ENCODE measurements around the gene RNASEH1. TPM values are rescaled to one million over a fixed set of nuclear protein-coding genes. Genes with fewer than 3 reads are reported as not detected.

Gene RNASEH1
- total RNA-seq, 1 experiment from 2014 or later, result 38.2 TPM

DNA sequence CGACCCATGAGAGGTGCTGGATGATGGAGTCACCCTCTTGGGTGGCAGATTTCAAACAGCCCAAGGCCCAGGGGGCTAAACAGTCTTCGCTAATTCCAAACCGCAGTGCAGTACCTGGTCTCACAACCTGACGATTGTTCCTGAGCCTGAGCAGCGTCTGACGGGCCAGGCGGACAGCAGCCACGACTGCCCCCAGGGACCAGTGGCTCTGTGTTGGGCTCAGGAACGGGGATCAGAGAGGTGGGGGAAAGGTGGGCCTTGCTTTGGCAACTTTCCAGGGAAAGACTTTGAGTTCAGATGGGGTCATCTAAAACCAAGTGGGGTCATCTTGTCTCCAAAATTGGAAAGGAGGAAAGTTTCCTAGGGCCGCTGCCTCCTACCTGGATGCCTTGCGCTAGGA lies 37.3 kb upstream of the RNASEH1 start:
- intact Hi-C loops (cut with micrococcal nuclease), result no loop called here
- RAD21 ChIA-PET (ENCODE audit: low non-redundant PET in 1 of 2, low total read pairs in 2 of 2, uncharacterized antibody in 2 of 2, unreplicated experiment in 2 of 2), result no interaction called here

DNA sequence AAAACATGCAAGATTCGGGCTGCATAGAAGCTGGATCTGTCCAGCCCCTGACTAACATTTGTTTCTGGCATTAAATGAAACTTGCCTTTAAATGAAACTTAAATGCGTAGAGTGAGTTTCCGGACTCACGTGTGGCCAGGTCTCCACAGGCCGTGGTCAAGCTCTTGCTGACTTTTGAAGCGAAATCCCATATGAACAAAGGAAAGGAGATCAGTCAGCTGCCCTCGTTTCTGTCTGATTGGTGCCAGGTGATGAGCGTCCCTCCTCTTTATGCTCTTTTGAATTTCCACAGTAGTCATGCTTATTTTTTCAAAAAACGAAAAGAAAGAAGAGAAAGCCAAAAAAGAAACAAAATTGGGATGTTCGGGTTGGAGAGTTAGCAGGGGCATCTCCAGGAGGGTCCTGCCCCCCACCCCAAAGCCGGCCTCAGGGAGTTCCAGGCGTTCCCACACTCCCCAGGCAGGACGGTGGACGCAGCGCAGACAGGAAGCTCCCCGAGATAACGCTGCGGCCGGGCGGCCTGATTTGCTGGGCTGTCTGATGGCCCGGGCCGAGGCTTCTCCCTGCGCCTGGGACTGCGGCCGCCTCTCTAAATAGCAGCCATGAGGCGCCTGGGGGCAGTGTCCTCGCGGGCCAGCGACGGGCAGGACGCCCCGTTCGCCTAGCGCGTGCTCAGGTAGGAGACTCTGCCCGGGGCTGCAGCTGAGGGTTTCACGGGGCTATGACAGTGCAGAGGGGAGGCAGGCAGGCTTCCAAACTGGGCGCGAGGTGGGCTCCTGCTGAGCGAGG lies 36.6 kb upstream of the RNASEH1 start, which contains the start of gene COLEC11:
Gene COLEC11, plus strand, starts transcription at position 620 of the 789 bp plus-strand sequence. CDS start 9,229 bp downstream, outside the sequence.
- no TSS peak for BruUV-seq (replicated peaks)
- Histone ChIP-seq H3K9me2 (ENCODE audit: insufficient read depth) (no peaks in the 10 kb centered on the region), H3K9ac (ENCODE audit: low read length) (no peak within 1 kb of the TSS), H3K4me3 (replicated peaks in 1 of 2; ENCODE audit: low read depth in 1 of 2, low read length in 2 of 2) (no peak within 1 kb of the TSS), H3K4me2 (ENCODE audit: low read length) (no peak within 1 kb of the TSS), H4K20me1 (ENCODE audit: insufficient read depth) (no peaks in the 10 kb centered on the region), H3K27ac (ENCODE audit: low read depth, low read length) (no peak within 1 kb of the TSS), H2AFZ (ENCODE audit: low read depth, low read length, poor library complexity, severe bottlenecking) (no peak within 1 kb of the TSS), H3K36me3 (ENCODE audit: control insufficient read depth in 1 of 2, insufficient read depth in 2 of 2, low read length in 2 of 2) (no peaks in the 10 kb centered on the region), H3K9me3 (ENCODE audit: control insufficient read depth in 1 of 2, insufficient read depth in 1 of 2, low read depth in 1 of 2, low read length in 2 of 2) (no peaks in the 10 kb centered on the region), H3K4me1 (ENCODE audit: control insufficient read depth in 1 of 2, insufficient read depth in 2 of 2, low read length in 2 of 2) (no peaks in the 10 kb centered on the region), H3K79me2 (ENCODE audit: insufficient read depth, low read length) (no peaks in the 10 kb centered on the region), H3K27me3 (ENCODE audit: insufficient read depth, low read length) (no peaks in the 10 kb centered on the region)
- ATAC-seq (0 out of 2 replicates have a peak, but pooled peaks have one; percentile 17), DNase-seq (ENCODE audit: low read depth, low spot score) (no peak)
- ChIA-PET RAD21 (ENCODE audit: low non-redundant PET in 1 of 2, low total read pairs in 2 of 2, uncharacterized antibody in 2 of 2, unreplicated experiment in 2 of 2) (no interaction called here), CTCF (no interaction called here), POLR2A (no interaction called here)
- TF ChIP-seq SRF (IDR thresholded peaks at IDR 0.05; ENCODE audit: low read depth) (no peak), YY1 (IDR thresholded peaks at IDR 0.05; ENCODE audit: extremely low read depth, insufficient replicate concordance, low read depth, low read length) (no peak), ZFX (IDR thresholded peaks at IDR 0.05) (no peak), SIN3A (IDR thresholded peaks at IDR 0.05; ENCODE audit: low read depth) (no peak)
- TF ChIP-seq, protein P1, sequence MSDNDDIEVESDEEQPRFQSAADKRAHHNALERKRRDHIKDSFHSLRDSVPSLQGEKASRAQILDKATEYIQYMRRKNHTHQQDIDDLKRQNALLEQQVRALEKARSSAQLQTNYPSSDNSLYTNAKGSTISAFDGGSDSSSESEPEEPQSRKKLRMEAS (IDR thresholded peaks at IDR 0.05), result no peak
- intact Hi-C loops (cut with micrococcal nuclease), result no loop called here

More for the DNA sequence above, 37.3 kb upstream of the RNASEH1 start:
- no peak overlapping the region for H2AFZ ChIP-seq (ENCODE audit: low read depth, low read length, poor library complexity, severe bottlenecking)
- ChIA-PET POLR2A (no interaction called here), CTCF (no interaction called here)
- BruUV-seq (replicated peaks), result no TSS peak
- no peaks in the 10 kb centered on the region for H3K9me3 ChIP-seq (ENCODE audit: control insufficient read depth in 1 of 2, insufficient read depth in 1 of 2, low read depth in 1 of 2, low read length in 2 of 2)
- H3K27me3 ChIP-seq (ENCODE audit: insufficient read depth, low read length), result no peaks in the 10 kb centered on the region
- H3K79me2 ChIP-seq (ENCODE audit: insufficient read depth, low read length), result no peaks in the 10 kb centered on the region
- no peaks in the 10 kb centered on the region for H3K36me3 ChIP-seq (ENCODE audit: control insufficient read depth in 1 of 2, insufficient read depth in 2 of 2, low read length in 2 of 2)
- no peaks in the 10 kb centered on the region for H3K4me1 ChIP-seq (ENCODE audit: control insufficient read depth in 1 of 2, insufficient read depth in 2 of 2, low read length in 2 of 2)
- H3K9ac ChIP-seq (ENCODE audit: low read length), result no peak overlapping the region
- no peak for DNase-seq (ENCODE audit: low read depth, low spot score)
- no peak for ATAC-seq
- H3K4me2 ChIP-seq (ENCODE audit: low read length), result no peak overlapping the region
- no peak overlapping the region for H3K27ac ChIP-seq (ENCODE audit: low read depth, low read length)
- no peaks in the 10 kb centered on the region for H4K20me1 ChIP-seq (ENCODE audit: insufficient read depth)
- no peak for TF ChIP-seq TCF7L2 (IDR thresholded peaks at IDR 0.05; ENCODE audit: borderline replicate concordance, extremely low read depth, insufficient read depth, insufficient read length)
- no peak for TF ChIP-seq SIN3A (IDR thresholded peaks at IDR 0.05; ENCODE audit: low read depth)
- TF ChIP-seq CBX3 (IDR thresholded peaks at IDR 0.05; ENCODE audit: low read depth), result no peak
- TF ChIP-seq SP1 (IDR thresholded peaks at IDR 0.05; ENCODE audit: low read depth), result no peak
- TF ChIP-seq EZH2 (IDR thresholded peaks at IDR 0.05), result no peak
- TF ChIP-seq, protein P2, sequence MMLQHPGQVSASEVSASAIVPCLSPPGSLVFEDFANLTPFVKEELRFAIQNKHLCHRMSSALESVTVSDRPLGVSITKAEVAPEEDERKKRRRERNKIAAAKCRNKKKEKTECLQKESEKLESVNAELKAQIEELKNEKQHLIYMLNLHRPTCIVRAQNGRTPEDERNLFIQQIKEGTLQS (IDR thresholded peaks at IDR 0.05), result no peak
- TF ChIP-seq EZH2phosphoT487 (IDR thresholded peaks at IDR 0.05; ENCODE audit: borderline replicate concordance), result no peak
- TF ChIP-seq SRF (IDR thresholded peaks at IDR 0.05; ENCODE audit: low read depth), result no peak
- no peak overlapping the region for H3K4me3 ChIP-seq (replicated peaks in 1 of 2; ENCODE audit: low read depth in 1 of 2, low read length in 2 of 2)
- no peaks in the 10 kb centered on the region for H3K9me2 ChIP-seq (ENCODE audit: insufficient read depth)
